ENCODE data around the gene TSGA10.
A peak's percentile ranks its signal among the peaks of the same experiment; 100 is the strongest.

Gene TSGA10

DNA sequence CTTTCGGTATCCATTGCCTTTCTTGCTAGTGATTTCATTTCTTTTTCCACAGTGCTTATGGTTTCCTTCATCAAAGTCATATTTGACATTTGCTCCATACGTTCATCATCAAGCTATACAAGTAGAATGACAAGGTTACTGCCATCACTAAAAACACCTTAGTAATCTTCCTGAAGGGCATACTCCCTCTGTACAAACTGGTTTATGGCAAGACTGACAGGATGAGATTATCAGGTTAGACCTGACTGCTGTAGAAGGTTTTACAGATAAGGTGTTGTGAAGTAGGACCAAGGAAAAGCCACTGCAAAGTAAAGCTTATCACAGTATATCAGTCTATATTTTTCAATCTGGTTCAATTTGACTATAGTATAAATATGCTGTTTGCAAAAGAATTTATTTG, 50.7 kb downstream of the TSGA10 start:
- TF ChIP-seq, protein P1, sequence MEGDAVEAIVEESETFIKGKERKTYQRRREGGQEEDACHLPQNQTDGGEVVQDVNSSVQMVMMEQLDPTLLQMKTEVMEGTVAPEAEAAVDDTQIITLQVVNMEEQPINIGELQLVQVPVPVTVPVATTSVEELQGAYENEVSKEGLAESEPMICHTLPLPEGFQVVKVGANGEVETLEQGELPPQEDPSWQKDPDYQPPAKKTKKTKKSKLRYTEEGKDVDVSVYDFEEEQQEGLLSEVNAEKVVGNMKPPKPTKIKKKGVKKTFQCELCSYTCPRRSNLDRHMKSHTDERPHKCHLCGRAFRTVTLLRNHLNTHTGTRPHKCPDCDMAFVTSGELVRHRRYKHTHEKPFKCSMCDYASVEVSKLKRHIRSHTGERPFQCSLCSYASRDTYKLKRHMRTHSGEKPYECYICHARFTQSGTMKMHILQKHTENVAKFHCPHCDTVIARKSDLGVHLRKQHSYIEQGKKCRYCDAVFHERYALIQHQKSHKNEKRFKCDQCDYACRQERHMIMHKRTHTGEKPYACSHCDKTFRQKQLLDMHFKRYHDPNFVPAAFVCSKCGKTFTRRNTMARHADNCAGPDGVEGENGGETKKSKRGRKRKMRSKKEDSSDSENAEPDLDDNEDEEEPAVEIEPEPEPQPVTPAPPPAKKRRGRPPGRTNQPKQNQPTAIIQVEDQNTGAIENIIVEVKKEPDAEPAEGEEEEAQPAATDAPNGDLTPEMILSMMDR (IDR thresholded peaks at IDR 0.05; ENCODE audit: insufficient read depth, low read depth, low read length, missing control alignments) = no peak
- no peak for DNase-seq (ENCODE audit: low read depth)
- no peak overlapping the region for H3K4me3 ChIP-seq (ENCODE audit: low read depth, low read length)

DNA sequence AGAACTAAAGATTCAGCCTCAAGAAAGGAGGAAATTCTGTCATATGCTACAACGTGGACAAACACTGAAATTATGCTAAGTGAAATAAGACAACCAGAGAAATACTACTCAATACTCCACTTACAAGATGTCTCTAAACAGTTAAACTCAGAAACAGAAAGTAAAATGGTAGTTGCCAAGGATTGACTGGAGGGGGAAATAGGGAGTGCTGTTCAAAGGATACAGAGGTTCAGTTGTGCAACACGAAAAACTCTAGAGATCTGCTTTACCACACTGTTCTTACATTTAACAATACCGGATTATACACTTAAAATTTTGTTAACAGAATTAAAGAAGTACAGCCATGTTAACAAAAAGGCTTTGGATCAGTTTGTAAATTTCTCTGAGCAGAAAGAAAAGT, 53.0 kb downstream of the TSGA10 start:
- no peak overlapping the region for H3K4me3 ChIP-seq (ENCODE audit: low read depth, low read length)
- no peak for DNase-seq (ENCODE audit: low read depth)
- TF ChIP-seq, protein P1 (IDR thresholded peaks at IDR 0.05; ENCODE audit: insufficient read depth, low read depth, low read length, missing control alignments) = no peak

DNA sequence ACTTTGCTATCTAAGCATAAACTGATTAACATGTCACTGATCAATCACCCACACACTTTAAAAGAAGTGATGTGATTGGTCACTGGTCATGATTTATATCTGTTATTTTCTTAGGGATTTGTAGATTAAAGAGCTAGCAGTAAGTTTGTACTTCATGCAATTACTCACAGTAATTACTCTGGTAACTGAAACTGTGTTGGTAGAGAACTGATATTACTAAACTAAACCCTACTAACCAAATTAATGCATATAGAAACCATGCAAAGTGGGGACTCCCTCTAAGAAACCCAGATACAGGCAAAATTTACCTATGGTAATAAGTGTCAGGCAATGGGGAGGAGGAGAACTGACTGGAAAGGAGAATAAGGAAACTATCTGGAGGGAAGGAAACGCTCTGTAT, 58.0 kb downstream of the TSGA10 start:
- DNase-seq (ENCODE audit: low read depth) = peak; percentile 4
- H3K4me3 ChIP-seq (ENCODE audit: low read depth, low read length) = no peak overlapping the region
- TF ChIP-seq, protein P1 (IDR thresholded peaks at IDR 0.05; ENCODE audit: insufficient read depth, low read depth, low read length, missing control alignments) = no peak

DNA sequence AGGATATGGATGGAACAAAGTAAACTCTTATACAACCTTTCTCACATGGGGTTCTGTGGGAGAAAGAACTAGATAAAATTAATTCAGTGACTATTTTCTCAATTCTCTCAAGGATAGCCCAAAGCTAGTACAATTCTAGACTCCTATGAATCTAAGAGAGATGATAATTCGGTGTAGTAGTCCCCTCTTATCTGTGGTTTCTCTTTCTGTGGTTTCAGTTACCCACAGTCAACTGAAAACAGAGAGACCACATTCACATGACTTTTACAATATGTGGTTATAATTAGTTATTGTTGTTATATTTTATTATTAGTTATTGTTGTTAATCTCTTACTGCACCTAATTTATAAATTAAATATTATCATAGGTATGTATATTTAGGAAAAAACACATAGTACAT, 66.7 kb downstream of the TSGA10 start:
- TF ChIP-seq, protein P1 (IDR thresholded peaks at IDR 0.05; ENCODE audit: insufficient read depth, low read depth, low read length, missing control alignments) = no peak
- peak; percentile 59 for DNase-seq (ENCODE audit: low read depth)
- H3K4me3 ChIP-seq (ENCODE audit: low read depth, low read length) = no peak overlapping the region

- DNase-seq (ENCODE audit: low read depth) = no peak
- H3K4me3 ChIP-seq (ENCODE audit: low read depth, low read length) = no peak overlapping the region
- TF ChIP-seq, protein P1 (IDR thresholded peaks at IDR 0.05; ENCODE audit: insufficient read depth, low read depth, low read length, missing control alignments) = no peak
Measured at GRCh38 chr2:99086385-99086784, 68.4 kb downstream of the TSGA10 start.

- H3K4me3 ChIP-seq (ENCODE audit: low read depth, low read length) = no peak overlapping the region
- DNase-seq (ENCODE audit: low read depth) = peak; percentile 45
- TF ChIP-seq, protein P1 (IDR thresholded peaks at IDR 0.05; ENCODE audit: insufficient read depth, low read depth, low read length, missing control alignments) = peak; percentile 29
Measured at GRCh38 chr2:99085421-99085820, 69.3 kb downstream of the TSGA10 start.

DNA sequence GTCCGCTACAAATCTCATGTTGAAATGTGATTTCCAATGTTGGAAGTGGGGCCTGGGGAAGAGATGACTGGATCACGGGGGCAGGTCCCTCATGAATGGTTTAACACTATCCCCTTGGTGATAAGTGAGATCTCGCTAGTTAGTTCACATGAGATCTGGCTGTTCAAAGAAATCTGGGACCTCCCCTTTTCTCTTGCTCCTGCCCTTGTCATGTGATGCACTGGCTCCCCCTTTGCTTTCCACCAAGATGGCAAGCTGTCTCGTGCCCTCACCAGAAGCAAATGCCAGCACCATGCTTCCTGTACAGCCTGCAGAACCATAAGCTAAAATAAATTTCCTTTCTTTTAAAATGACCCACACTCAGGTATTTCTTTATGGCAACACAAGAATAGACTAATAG, 70.5 kb downstream of the TSGA10 start:
- no peak for DNase-seq (ENCODE audit: low read depth)
- TF ChIP-seq, protein P1 (IDR thresholded peaks at IDR 0.05; ENCODE audit: insufficient read depth, low read depth, low read length, missing control alignments) = no peak

More for the DNA sequence above, 70.5 kb downstream of the TSGA10 start:
- H3K4me3 ChIP-seq (ENCODE audit: low read depth, low read length) = no peak overlapping the region

Measured in GM12865 (cell line).